HG03565 (cell line): ENCODE measurements around the gene MED14.
A peak's percentile ranks its signal among the peaks of the same experiment; 100 is the strongest.

ENCODE experiments used
- ATAC-seq: cut with Tn5 transposase; IDR thresholded peaks from one replicate; pipeline ENCODE4 v1.9.1; 2021; ENCODE audit warnings: mild to moderate bottlenecking, moderate library complexity; ENCODE audit not compliant: unreplicated experiment

Gene MED14

DNA sequence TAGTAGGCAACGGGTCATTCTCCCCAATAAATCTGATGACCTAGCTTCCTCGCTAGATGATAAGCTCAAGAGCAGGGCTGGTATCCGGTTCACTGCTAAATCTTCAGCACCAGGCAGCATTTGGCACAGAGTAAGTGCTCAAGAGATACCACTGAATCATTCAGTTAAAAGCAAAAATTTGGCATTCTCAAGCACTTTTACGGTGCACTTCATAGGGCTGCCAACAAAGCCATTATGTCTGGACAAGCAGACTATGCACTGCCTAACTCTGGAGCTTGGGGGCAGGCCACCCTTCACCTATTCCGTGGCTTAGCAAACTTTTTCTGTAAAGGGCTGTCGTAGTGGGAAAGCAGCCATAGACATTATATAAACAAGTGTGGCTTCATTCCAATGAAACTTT lies 64.2 kb downstream of the MED14 start:
- ATAC-seq: no peak

DNA sequence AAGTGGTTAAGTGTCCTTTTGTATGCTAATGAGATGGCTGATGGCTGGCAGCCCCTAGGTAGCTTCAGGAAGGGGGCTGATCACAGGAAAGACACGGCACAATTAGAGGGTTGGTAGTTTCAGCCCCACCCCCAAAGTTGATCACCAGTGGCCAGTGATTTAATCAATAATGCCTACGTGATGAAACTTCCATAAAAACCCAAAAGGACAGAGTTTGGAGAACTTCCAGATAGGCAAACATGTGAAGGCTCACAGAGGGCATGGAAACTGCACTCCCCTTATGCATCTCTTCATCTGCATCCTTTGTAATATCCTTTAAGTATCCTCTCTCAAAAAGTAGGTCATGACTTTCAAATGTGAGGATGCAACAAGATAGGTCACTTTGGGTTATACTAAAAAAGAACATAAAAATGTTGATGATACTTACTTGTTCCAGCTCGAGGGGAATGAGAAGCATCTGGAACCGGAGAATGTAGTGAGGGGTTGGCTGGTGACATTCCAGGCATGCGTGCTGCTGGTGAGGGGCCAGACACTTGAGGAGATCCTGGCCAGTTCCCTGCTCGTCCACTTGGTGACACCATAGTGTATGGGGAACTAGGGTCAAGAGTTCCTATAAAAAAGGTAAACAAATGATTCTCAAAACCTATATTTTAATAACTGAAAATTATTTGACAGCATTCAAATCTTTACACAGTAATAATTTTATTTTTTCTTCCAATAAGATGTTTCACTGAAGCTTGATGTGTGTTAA lies 71.3 kb downstream of the MED14 start:
- no peak for ATAC-seq

DNA sequence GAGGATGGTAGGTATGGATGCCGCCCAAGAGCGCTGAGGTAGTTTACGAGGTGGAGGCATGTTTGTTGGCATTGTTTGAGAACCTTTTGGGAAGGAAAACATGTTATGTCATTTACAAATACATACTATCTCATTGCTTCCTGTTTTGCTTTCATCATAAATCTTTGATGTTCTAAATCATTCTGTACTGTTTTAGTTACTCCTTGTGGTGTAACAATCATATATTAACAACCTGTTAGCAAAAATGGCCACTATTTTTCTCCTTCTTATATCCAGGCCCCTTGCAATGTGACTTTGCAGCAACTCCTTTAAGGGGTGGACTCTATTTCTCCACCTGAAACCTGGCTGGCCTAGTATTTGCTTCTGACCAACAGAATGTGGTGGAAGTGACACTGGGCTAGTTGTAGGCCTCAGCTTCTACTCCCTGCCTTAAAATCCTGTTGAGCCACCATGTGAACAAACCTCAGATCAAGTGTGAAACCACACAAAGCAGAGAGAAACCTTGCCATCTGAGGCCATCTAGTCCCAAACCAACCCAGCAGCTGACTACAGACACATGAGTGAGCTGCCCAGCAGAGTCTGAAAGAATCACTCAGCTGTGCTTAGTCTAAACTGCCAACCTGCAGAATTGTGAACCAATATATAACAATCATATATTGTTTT lies 72.1 kb downstream of the MED14 start:
- no peak for ATAC-seq

DNA sequence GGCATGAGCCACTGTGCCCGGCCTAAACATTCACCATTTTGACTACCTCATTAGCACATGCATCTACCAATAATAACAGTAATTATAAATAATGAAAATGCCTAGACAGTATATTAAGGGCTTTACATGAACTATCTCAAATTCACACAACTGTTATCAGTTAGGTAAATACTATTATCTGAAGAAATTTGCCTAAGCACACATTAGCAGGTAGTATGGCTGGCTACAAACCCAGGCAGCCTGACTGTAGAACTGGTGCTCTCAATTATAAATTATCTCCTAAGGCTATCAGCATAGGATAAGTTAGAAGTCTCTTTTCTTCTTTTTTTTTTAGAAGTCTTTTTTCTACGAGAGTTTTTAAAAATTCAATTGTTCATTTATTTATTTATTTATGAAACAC lies 73.9 kb downstream of the MED14 start:
- ATAC-seq: no peak

DNA sequence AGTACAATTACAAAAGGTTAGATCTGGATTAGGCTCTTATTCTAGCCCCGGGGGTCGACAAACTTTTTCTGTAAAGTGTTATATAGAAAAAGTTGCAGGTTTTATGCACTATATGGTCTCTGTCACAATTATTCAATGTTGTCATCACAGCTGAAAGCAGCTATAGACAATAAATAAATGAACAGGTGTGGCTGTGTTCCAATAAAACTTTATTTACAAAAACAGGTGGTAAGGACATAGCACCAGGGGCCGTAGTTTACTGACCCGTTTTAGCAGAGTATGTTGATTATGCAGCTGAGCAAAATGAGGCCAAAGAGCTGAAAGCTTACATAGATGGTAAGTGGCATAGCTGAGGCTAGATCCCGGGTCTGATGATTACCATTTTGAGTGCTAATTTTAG lies 75.0 kb downstream of the MED14 start:
- no peak for ATAC-seq

DNA sequence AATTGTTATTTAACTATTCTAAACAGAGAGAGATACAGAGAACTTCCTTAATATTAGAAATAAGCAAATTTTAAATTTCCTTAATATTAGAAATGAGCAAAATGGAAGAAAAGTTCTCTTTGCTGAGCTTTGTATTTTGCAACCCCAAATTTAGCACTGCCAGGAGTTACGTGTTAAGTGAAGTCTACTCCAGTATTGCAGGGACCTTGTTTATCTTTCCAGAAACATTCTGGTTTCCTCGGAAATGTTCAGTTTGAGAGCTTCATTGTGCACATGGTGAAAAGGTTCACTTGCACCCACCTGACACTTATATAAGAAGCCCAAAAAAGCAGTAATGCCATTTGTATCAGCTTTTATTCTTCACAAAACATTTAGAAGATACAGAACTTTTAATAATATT lies 81.8 kb downstream of the MED14 start:
- no peak for ATAC-seq

DNA sequence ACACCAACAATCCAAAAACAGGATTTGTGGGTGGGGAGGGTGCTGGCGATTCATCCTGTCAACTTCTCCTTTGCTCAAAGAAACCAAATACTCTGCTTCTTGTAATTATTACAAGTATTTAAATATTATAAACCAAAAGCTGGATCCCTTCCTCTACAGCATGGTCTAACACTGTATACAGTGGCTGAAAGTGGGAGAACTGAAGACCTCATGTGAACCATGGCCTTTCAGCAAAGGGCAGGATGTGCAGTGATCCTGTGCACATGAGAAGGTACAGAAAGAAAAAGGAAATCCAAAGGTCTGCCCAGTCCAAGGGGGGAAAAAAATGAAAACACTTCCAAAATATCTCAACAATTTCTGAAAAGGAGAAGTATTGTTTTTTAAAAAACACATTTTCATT lies 82.7 kb downstream of the MED14 start:
- ATAC-seq: no peak

DNA sequence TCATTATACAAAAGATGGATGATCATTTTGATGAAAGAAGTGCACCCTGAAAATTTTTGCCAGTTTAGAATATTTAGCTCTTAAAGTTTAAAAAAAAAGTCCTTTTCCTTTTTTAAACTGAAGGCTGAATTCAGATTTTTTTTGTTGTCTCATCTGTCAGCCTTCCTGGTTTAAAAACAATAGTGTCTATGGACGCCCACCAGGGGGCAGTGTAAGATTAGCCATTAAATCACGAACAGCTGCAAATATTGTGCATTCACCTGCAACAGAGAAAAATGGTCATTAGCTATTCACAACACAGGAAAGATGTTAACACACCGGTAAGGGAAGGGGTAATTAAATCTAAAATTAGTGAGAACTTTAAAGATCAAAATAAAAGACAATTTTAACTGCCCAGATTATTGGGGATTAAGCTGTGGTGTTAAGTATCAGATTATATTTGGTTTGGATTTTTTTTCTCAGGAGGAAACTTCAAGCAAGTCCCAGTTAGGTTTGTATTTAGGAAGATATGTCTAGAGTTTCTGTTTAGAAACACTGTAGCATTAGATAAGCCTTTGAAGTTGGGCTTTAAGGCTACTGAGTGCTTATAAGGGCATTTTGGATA lies 83.6 kb downstream of the MED14 start:
- ATAC-seq: no peak

DNA sequence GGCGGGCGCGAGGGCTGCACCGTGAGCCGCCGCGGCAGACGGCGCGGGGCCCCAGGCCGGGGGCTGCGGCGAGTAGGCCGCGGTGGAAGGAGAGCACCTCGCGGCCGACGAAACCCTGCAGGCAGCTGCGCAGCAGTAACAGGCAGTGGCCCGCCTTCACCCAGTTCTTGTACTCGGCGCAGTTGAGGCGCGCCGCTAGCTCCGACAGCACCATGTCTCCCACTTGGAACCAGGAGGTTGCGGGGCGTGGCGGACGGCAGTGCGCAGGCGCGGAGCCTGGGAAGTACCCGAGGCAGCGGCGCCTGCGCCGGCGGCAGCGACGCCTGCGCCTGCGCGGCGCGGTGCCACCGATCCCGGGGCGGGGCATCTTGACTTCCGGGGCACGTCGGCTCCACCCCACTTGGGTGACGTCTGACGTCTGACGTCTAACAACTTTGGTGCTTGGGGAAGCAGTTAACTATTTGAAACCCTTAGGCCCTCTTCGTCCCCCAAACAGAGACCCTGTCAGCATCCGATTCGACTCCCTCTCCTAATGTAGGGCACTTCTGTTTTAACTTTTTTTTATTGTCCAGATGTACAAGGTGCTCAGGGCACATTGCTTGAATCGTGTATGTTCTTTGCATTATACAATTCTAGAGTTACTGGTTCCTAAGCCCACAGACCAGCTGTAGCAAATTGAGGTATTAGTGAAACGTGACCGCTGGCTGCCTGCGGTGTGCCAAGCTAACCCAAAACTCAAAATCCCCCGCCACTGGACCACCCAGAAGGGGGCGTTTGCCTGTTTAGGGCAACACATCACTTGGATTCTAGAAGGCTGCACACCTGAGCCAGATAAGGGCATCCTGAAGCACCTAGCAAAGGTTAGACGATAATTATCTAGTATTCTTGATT lies 87.8 kb downstream of the MED14 start, which contains the start of gene CXorf38:
Gene CXorf38, minus strand, starts transcription at position 255 of the 891 bp plus-strand sequence. Its CDS starts 41 bp downstream, at position 214.
- peak; percentile 60 for ATAC-seq

DNA sequence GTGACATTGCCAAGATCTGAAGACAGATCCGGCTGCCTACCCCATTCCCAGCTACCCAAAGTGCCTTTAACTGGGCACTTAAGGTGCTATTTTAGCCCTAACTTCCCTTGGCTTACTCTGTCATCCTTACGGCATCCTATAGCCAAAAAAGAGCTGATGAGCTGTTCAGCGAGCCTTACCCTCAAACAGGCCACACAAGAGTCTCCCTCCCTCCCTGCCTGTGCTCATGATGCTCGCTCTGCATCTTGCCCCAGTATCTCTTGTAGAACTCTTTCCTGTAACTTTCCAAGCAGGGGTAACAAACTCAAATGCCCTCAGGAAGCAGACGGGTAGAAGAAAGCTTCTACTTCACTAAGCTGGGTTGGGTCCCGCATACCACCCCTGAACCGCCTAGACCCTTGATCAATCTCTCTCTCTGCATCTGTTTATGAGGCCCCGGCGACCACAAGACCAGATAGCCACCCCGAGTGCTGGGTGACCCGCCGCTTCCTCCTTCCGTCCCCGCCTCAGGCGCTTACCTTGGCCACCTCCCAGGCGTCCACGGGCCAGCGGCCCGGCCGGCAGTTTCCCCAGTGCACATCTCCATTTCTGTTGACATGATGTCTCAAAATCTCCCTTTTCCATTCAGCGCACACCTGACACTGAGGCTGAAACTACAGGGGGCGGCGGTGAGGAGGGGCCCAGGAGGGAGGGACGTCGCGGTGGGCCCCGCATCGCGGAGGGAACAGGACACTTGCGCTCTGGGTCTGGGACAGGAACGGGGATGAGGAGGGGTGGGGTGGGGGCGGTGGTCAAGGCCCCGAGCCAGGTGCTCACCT lies 88.6 kb downstream of the MED14 start:
- peak; percentile 3 for ATAC-seq

DNA sequence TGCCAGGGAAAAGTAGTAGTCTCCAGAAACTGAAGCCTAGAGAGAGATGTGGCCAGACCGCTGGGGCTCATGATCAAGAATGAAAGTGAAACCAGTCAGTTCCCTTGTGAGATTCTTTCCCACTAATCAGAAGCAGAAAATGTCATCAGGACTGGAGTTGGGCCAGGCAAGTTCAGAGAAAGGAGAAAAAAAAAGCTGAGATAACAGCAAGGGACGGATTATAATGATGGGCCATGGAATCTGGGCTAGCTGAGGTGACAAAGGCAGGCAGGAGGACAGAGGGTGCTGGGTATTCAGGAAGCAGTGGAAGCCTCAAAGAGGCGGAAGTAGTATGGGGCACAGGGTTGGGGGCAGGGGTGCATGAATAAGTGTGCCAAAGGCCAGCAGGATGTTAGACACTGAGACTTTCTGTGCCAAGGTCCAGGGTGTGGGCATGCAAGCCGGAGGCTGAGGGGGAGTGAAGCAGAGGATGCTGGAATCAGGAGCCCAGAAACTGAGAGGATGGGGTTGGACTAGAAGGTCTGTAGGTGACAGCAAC lies 90.5 kb downstream of the MED14 start:
- ATAC-seq: no peak

DNA sequence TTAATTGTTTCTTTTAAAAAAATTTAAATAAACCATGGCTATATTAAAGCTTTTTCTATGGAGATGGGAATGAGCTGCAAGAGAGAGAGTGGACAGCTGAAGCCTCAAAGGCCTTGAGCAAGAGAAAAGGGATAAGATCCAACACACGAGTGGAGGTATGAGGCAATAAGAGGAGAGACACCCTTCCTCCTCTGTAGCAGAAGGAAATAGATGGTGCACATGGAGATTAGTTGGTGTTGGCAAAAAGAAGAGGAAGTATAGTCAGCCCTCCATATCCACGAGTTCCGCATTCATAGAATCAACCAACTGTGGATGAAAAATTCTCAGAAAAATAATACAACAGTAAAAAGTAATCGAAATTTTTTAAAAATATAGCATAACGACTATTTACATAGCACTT lies 91.2 kb downstream of the MED14 start:
- no peak for ATAC-seq

DNA sequence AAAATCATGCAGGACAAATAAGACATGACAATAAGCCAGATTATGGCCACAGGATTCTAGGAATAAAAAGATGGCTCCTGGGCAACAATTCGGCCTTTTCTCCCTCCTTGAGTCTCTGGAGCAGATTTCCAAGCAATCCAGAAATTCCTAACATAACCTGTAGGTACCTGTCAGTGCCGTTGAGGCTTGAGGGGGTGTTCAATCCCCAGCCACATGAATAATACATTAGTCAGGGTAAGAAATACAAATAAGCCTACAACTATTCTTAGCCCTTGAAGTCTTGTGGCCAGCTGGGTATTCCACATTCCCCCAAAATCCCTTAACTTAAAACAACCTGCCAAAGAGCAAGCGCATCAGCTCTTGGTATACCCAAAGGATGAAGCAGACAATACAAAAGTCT lies 97.7 kb downstream of the MED14 start:
- ATAC-seq: no peak

DNA sequence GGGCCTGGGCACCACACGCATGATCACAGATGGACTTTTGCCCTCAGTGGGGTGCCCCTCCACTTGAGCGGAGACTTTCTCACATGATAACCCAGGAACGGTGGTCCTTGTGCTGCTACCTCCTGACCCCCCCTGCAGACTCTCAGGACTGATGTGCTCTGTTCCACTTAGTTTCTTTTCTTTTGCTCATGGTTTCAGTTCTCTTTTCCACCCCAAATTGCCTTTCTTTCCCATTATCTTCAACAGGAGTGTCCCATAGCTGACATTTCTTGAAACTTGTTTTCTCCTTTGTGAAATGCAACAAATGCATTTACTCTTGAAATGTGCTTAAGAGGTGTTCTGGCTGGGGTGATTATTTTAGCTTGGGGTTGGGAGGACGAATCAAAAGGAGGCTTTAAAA lies 103.1 kb downstream of the MED14 start:
- ATAC-seq: no peak

DNA sequence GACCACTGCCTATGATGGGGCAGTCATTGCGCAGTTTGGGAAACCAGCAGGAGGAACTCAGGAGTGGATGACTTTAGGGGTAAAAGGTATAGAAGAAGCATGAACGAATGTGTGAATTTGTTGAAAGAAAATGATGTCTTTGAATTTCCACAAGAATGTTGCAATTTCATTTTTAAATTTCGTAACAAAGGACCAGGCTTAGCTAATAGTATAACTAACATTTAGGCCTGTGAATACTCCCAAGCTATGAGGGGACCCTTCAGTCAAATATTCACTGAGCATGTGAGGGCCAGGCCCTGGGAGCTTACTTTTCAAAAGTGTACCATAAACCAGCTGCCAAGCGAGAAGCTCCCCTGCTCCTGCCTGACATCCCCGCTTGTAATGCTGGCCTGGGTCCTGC lies 106.8 kb downstream of the MED14 start:
- ATAC-seq: no peak

DNA sequence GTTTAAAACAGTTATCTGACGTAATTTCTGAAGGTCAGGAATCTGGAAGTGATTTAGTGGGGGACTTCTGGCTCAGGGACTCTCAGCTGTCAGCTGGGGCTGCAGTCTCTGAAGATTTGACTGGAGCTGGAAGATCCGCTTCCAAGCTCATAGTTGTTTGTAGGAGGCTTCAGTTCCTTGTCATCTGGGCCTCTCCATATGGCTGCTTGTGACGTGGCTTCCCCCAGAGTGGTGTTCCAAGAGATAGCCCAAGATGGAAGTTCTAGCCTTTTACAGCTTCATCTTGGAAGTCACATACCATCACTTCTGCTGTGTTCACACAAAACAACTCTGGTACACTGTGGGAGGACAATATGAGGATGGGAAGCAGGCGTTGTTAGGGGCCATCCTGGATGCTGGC lies 110.0 kb downstream of the MED14 start:
- ATAC-seq: no peak

DNA sequence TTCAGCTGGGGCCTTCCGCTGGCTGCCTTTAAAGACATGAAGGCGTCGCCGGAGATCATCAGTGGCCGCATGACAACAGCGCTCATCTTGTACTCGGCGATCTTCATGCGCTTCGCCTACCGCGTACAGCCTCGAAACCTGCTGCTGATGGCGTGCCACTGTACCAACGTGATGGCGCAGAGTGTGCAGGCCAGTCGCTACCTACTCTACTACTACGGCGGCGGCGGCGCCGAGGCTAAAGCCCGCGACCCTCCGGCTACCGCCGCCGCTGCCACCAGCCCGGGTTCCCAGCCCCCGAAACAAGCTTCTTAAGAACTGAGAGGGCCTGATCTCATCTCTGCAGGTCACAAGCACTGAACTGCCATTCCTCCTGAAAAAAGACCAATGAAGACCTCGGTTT lies 111.7 kb downstream of the MED14 start:
- ATAC-seq: no peak

DNA sequence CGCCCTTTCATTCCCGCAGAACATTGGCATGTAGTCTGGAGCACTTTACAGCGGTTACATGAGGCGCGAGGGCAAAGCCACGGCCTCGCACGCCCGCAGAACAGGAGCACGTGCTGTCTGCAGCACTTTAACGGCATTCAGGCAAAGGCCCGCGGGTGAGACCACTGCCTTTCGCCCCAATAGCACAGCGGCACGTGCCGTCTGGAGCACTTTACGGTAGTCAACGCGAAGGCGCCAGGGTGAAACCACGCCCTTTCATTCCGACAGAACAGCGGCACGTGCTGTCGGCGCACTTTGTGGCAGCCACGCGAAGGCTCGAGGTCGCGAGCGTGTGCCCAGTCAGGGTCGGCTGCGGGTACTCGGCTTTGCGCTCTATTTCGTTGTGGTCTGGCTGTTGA lies 112.2 kb downstream of the MED14 start, which contains the start of gene MPC1L:
Gene MPC1L, plus strand, starts transcription at position 290 of the 398 bp plus-strand sequence. CDS start 138 bp downstream, outside the sequence.
- no peak for ATAC-seq

DNA sequence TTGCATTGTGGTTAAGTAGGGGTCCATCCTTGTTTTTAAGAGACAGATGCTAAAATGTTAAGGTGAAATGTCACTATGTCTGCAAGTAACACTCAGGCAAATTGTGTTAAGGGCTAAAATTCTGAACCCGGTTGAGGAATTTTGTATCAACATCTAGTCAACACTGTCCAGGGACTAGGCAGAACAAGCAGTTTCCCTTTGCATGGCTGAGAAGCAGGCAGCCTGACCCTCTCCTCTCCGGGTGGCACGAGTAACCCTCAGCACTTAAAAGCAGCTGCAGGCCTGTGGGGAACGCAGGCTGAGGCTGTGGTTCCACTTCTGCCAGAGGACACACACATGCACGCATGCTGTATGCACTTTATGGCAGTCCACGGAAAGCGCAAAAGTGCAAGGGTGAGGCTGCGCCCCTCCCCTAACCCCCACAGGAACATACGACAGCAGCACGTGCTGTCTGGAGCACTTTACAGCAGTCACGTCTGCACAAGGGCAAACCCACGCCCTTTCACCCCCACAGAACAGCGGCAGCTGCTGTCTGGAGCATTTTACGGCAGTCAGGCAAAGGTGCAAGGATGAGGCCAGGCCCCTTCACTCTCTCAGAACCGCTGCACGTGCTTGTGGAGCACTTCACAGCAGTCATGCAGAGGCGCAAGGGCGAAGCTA lies 112.7 kb downstream of the MED14 start:
- no peak for ATAC-seq
